Breast epithelium (tissue), 3 donors: Measurements from ENCODE around the gene CCT8.

Experiments
- POLR2A ChIP-seq: fragments of 450-650 bp; IDR thresholded peaks from one replicate; pipeline ENCODE4 v1.6.1; 2016; ENCODE audit warnings: antibody characterized with exemption, mild to moderate bottlenecking, moderate library complexity
- POLR2AphosphoS5 ChIP-seq, 3 donors: sonication (generic); formaldehyde crosslinking; IDR thresholded peaks; one replicate each; pipeline ENCODE4 v1.6.1; 2017; ENCODE audit warnings: antibody characterized with exemption in 3 of 3
- TF ChIP-seq, protein P1 (sequence below), 3 donors: fragments of 450-650 bp; IDR thresholded peaks; one replicate each; pipeline ENCODE4 v1.5.1; 2016 to 2017; ENCODE audit warnings: antibody characterized with exemption in 3 of 3, mild to moderate bottlenecking in 3 of 3, moderate library complexity in 3 of 3

DNA sequence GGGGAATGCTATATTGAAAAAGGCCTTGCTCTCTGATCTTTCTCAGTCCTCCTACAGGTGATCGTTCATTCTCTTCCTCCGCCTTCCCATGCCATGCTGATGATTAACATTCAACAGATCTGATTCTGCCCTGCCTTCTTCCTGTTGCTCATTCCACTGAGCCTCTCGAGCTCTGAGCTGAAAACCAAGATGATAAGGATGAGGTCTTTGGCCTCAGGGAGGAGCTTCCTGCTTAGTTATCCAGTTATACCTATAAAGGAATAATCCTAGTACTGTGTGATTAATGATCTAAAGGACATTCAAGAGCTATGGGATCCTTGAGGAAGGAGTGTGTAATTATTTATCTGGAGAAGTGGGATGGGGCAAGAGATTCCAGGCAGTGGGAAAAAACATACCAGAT is 31.8 kb upstream of the CCT8 start:
- TF ChIP-seq, protein P1, sequence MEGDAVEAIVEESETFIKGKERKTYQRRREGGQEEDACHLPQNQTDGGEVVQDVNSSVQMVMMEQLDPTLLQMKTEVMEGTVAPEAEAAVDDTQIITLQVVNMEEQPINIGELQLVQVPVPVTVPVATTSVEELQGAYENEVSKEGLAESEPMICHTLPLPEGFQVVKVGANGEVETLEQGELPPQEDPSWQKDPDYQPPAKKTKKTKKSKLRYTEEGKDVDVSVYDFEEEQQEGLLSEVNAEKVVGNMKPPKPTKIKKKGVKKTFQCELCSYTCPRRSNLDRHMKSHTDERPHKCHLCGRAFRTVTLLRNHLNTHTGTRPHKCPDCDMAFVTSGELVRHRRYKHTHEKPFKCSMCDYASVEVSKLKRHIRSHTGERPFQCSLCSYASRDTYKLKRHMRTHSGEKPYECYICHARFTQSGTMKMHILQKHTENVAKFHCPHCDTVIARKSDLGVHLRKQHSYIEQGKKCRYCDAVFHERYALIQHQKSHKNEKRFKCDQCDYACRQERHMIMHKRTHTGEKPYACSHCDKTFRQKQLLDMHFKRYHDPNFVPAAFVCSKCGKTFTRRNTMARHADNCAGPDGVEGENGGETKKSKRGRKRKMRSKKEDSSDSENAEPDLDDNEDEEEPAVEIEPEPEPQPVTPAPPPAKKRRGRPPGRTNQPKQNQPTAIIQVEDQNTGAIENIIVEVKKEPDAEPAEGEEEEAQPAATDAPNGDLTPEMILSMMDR (IDR thresholded peaks at IDR 0.05): no peak
- TF ChIP-seq POLR2A (no peak), POLR2AphosphoS5 (IDR thresholded peaks at IDR 0.05) (no peak)
